Upper lobe of left lung (tissue), 6 donors: ENCODE results near the gene TEF. TPM values are rescaled to one million over a fixed set of nuclear protein-coding genes. Genes with fewer than 3 reads are reported as not detected.

Experiments used
- ATAC-seq, 2 donors: fragments of 200-7000 bp; cut with Tn5 transposase; one replicate each; pipeline ENCODE4 v1.9.1; 2022; ENCODE audit warnings: mild to moderate bottlenecking in 2 of 2, moderate library complexity in 2 of 2; ENCODE audit not compliant: low FRiP score in 2 of 2
- DNase-seq, 2 donors: peaks; one replicate each; pipeline ENCODE4 v3.0.0-alpha.2; 2019 to 2020
- H3K27ac ChIP-seq, 4 donors: fragments of 200-600 bp; sonication (generic); one replicate each; pipeline ENCODE4 v1.5.1; 2016 to 2019
- H3K27me3 ChIP-seq, 4 donors: fragments of 200-600 bp; sonication (generic); one replicate each; pipeline ENCODE4 v1.5.1; 2017 to 2019
- H3K36me3 ChIP-seq, 4 donors: fragments of 200-600 bp; sonication (generic); one replicate each; pipeline ENCODE4 v1.5.1; 2016 to 2019
- H3K4me1 ChIP-seq, 4 donors: fragments of 200-600 bp; sonication (generic); one replicate each; pipeline ENCODE4 v1.5.1; 2018 to 2019
- H3K4me3 ChIP-seq, 4 donors: fragments of 200-600 bp; sonication (generic); one replicate each; pipeline ENCODE4 v1.5.1; 2017 to 2019; ENCODE audit warnings: mild to moderate bottlenecking in 2 of 4, moderate library complexity in 1 of 4
- H3K9me3 ChIP-seq, 4 donors: fragments of 200-600 bp; sonication (generic); one replicate each; pipeline ENCODE4 v1.5.1; 2018 to 2019
- EP300 ChIP-seq, 4 donors: sonication (generic); formaldehyde crosslinking; IDR thresholded peaks; one replicate each; pipeline ENCODE4 v1.5.1; 2017; ENCODE audit warnings: antibody characterized with exemption in 4 of 4, control low read depth in 2 of 4
- POLR2A ChIP-seq, 4 donors: fragments of 450-650 bp; IDR thresholded peaks; one replicate each; pipeline ENCODE4 v1.5.1; 2016 to 2017; ENCODE audit warnings: antibody characterized with exemption in 4 of 4, mild to moderate bottlenecking in 2 of 4
- POLR2AphosphoS5 ChIP-seq, 2 donors: sonication (generic); formaldehyde crosslinking; IDR thresholded peaks; one replicate each; pipeline ENCODE4 v1.5.1; 2017; ENCODE audit warnings: antibody characterized with exemption in 2 of 2
- WGBS, 2 donors: methylation state at CpG; one replicate each; pipeline ENCODE4 v1.1.5; 2017 to 2018; 5-methylcytosine and 5-hydroxymethylcytosine counted together
- total RNA-seq, 6 donors: library from RNA; depleted of rRNA in 4 of 6; stranded (reverse); fragments of >200 nt in 4 of 6; gene quantifications; one replicate each; pipeline versions ENCODE4 v1.1.0 to v1.2.1, GENCODE V29; 2016 to 2021
- TF ChIP-seq, protein P1 (sequence below), 6 experiments: fragments of 450-650 bp in 4 of 6; fragments of 200-600 bp in 2 of 6; sonication (generic) in 2 of 6; IDR thresholded peaks; one replicate each; pipeline ENCODE4 v1.5.1; 2016 to 2019; ENCODE audit warnings: antibody characterized with exemption in 6 of 6
- donor health status: DM: no; HTN: no; CAD: no; lungs with moderate emphysema.
- donor health status: DM: no; HTN: yes; CAD: no; lungs with severe emphysema.

Gene TEF, protein sequence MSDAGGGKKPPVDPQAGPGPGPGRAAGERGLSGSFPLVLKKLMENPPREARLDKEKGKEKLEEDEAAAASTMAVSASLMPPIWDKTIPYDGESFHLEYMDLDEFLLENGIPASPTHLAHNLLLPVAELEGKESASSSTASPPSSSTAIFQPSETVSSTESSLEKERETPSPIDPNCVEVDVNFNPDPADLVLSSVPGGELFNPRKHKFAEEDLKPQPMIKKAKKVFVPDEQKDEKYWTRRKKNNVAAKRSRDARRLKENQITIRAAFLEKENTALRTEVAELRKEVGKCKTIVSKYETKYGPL
- total RNA-seq: 10 to 100 TPM; 12.6 to 41.8 (median 19.4) TPM

DNA sequence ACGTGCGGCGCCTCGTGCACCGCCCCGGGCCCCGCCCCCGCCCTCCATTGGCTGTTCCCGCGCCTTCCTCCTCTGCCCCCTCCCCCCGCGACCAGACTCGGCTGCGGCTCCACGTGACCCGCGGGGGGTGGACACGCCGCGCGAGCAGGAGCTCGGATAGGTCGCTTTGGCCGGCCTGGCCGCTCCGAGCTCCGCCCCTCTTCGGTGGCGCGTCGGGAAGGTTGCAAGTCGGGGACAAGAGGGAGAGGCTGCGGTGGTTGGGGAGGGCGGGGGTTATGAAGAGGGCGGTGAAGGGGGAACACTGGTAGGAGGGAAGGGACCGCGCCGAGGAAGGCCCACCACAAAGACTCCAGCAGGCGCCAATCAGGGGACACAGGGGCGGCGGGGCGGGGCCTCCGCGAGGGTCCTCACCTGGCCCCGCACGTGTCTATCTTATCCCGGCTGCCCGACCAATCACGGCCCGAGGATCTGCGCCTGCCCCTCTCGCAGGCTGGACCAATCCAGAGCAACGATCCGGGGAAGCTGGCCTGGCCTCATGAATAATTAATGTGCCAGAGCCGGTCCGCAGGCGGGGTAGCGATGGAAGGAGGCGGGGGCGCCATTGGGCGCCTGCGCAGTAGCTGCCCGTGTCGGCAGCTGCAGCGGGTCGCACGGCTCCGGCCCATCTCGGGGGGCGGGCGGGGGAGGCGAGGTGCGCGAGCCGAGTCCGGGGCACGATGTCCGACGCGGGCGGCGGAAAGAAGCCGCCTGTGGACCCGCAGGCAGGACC lies at the start of gene TEF:
TSS of gene TEF (plus strand) at position 614 of the 769 bp plus-strand sequence. CDS start at position 717, 103 bp downstream.
- Histone ChIP-seq H3K27me3 (no peaks in the 10 kb centered on the region), H3K4me1 (peaks cover 11 to 30% (median 23%) of the 10 kb centered on the region in 4 donors), H3K36me3 (no peaks in the 10 kb centered on the region), H3K9me3 (no peaks in the 10 kb centered on the region), H3K4me3 (peak within 1 kb of the TSS; percentile 59 to 97 (median 94)), H3K27ac (peak within 1 kb of the TSS; percentile 95 to 98 (median 96))
- WGBS, 2 donors: 1% methylated on average over 17 to 54 of the region's 84 CpGs
- TF ChIP-seq, protein P1, sequence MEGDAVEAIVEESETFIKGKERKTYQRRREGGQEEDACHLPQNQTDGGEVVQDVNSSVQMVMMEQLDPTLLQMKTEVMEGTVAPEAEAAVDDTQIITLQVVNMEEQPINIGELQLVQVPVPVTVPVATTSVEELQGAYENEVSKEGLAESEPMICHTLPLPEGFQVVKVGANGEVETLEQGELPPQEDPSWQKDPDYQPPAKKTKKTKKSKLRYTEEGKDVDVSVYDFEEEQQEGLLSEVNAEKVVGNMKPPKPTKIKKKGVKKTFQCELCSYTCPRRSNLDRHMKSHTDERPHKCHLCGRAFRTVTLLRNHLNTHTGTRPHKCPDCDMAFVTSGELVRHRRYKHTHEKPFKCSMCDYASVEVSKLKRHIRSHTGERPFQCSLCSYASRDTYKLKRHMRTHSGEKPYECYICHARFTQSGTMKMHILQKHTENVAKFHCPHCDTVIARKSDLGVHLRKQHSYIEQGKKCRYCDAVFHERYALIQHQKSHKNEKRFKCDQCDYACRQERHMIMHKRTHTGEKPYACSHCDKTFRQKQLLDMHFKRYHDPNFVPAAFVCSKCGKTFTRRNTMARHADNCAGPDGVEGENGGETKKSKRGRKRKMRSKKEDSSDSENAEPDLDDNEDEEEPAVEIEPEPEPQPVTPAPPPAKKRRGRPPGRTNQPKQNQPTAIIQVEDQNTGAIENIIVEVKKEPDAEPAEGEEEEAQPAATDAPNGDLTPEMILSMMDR (IDR thresholded peaks at IDR 0.05): no peak
- no peak for TF ChIP-seq EP300 (IDR thresholded peaks at IDR 0.05)
- peak in 2 of 4 donors; percentile 26 to 70 for TF ChIP-seq POLR2A (IDR thresholded peaks at IDR 0.05)
- TF ChIP-seq POLR2AphosphoS5 (IDR thresholded peaks at IDR 0.05): peak; percentile 24 to 38
- DNase-seq: peak; percentile 99
- ATAC-seq: peak; percentile 94 to 96

DNA sequence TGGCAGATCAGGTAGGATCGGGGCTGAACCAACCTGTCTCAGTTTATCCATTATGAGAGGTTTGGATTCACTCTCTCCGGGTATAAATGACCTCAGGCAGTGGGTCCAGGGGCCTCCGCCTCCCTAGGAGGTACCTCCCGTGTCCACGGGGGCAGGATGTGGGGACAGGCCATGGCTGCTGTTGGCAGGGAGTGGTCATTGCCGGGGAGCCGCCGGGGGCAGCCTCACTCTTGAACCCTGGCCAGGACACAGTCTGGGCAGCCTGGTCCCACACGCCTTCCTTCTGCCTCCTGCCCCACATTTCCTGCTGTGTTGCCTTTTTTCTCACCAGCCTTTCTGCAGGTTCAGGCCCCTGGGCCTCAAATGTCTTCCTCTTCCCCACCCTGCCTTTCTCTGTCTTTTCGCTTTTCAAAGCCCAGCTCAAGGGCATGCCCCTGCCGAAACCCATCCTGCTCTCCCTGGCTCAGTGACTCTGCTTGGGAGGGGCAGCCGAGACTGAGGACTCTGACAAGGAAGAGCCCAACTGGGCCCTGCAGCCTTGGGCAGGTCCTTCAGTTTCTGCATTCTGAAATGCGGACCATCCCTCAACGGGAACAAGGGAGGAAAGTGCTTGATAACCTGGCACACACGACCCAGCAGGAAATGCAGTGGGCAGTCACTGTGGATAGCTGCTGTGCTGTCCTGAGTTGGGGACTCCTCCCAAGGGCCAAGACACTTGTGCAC lies 49.4 kb upstream of the TEF start:
- H3K4me1 ChIP-seq: no peaks in the 10 kb centered on the region
- H3K27me3 ChIP-seq: no peaks in the 10 kb centered on the region
- no peaks in the 10 kb centered on the region for H3K9me3 ChIP-seq
- H3K36me3 ChIP-seq: peaks cover 10 to 87% (median 73%) of the 10 kb centered on the region in 4 donors
- H3K27ac ChIP-seq: no peak overlapping the region
- TF ChIP-seq, protein P1 (IDR thresholded peaks at IDR 0.05): no peak
- TF ChIP-seq POLR2A (IDR thresholded peaks at IDR 0.05) (no peak), POLR2AphosphoS5 (IDR thresholded peaks at IDR 0.05) (no peak), EP300 (IDR thresholded peaks at IDR 0.05) (no peak)
- H3K4me3 ChIP-seq: no peak overlapping the region
- WGBS, 2 donors: 89 to 90% methylated on average over 13 to 15 of the region's 15 CpGs
- DNase-seq: peak in 1 of 2 donors; percentile 61
- no peak for ATAC-seq

DNA sequence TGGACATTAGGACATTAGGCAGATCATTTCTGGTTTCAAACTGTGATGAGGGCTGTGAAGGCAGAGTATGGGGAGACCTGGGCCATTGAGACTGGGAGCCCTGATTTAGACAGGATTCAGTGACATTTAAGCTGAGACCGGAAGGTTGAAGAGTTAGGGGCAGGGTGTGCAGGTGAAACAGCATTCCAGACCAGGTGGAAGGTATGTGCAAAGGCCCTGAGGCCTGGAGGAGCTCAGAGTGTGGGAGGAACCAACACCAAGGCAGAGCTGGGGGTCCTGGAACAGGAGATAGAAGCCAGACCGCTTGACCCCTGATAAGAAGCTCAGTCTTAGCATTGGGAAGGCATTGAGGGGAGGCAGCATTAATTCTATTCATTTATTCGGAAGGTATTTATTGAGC lies 47.9 kb upstream of the TEF start:
- Histone ChIP-seq H3K27ac (no peak overlapping the region), H3K4me3 (no peak overlapping the region), H3K9me3 (no peaks in the 10 kb centered on the region), H3K27me3 (no peaks in the 10 kb centered on the region), H3K4me1 (no peaks in the 10 kb centered on the region), H3K36me3 (peaks cover 2 to 87% (median 69%) of the 10 kb centered on the region in 4 donors)
- DNase-seq: no peak
- TF ChIP-seq, protein P1 (IDR thresholded peaks at IDR 0.05): no peak
- TF ChIP-seq POLR2AphosphoS5 (IDR thresholded peaks at IDR 0.05): no peak
- no peak for TF ChIP-seq EP300 (IDR thresholded peaks at IDR 0.05)
- TF ChIP-seq POLR2A (IDR thresholded peaks at IDR 0.05): no peak
- no peak for ATAC-seq
- WGBS, 2 donors: 93 to 100% methylated on average over 3 of the region's 3 CpGs

DNA sequence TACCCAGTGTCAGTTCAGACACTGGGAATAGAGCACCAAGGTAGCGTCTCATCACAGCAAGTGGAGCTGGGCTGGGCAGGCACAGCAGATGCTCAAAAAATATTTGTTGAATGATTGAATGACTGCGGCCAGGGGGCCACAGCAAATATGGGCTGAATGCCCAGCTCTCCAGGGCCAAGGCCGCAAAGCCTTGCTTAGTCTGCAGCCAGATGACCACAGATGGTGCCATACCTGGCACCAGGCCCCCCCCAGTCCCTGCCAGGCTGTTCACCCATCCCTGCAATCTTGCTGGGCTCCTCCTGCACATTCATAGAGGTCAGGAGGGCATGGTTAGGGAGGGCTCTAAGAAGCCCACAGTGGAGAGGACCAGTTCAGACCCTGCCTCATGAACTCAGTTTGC lies 47.5 kb upstream of the TEF start:
- H3K36me3 ChIP-seq: peaks cover 2 to 90% (median 71%) of the 10 kb centered on the region in 4 donors
- no peaks in the 10 kb centered on the region for H3K4me1 ChIP-seq
- 86 to 91% methylated on average over 3 of the region's 3 CpGs for WGBS, 2 donors
- no peaks in the 10 kb centered on the region for H3K9me3 ChIP-seq
- no peak overlapping the region for H3K27ac ChIP-seq
- TF ChIP-seq POLR2A (IDR thresholded peaks at IDR 0.05) (no peak), POLR2AphosphoS5 (IDR thresholded peaks at IDR 0.05) (no peak), EP300 (IDR thresholded peaks at IDR 0.05) (no peak)
- TF ChIP-seq, protein P1 (IDR thresholded peaks at IDR 0.05): no peak
- peak in 1 of 2 donors; percentile 16 for ATAC-seq
- H3K27me3 ChIP-seq: no peaks in the 10 kb centered on the region
- no peak for DNase-seq
- H3K4me3 ChIP-seq: no peak overlapping the region
